GM12878 (cell line): ENCODE measurements around the gene BTBD8. TPM values are rescaled to one million over a fixed set of nuclear protein-coding genes. Genes with fewer than 3 reads are reported as not detected.

Experiments used
- ATAC-seq: fragments of 200-7000 bp; cut with Tn5 transposase; 3 replicates; pipeline ENCODE4 v1.9.1; 2020; ENCODE audit warnings: mild to moderate bottlenecking, moderate library complexity
- BruUV-seq: library from RNA; stranded (reverse); fragments of 400-500 nt; replicated peaks from 2 replicates; lab custom pipeline; 2021; lab: Mats Ljungman, UMichigan
- CTCF ChIA-PET: fragments of 300-600 bp; sonication (Branson Sonifier 250); formaldehyde crosslinking; extraction: SDS; loops from one replicate; lab custom pipeline; 2021; ENCODE audit warnings: inconsistent platforms; lab: Yijun Ruan, JAX
- POLR2A ChIA-PET: fragments of 350-600 bp; formaldehyde crosslinking; extraction: SDS; loops from one replicate; lab custom pipeline; 2021; ENCODE audit warnings: inconsistent platforms; lab: Charles Lee
- RAD21 ChIA-PET: fragments of 300-600 bp; sonication (Branson Sonifier 250); formaldehyde crosslinking; loops from one replicate; lab custom pipeline; 2023; ENCODE audit warnings: antibody characterized with exemption; ENCODE audit not compliant: unreplicated experiment; lab: Charles Lee
- SMC1A ChIA-PET: fragments of 300-600 bp; sonication (Branson Sonifier 250); formaldehyde crosslinking; loops from one replicate; lab custom pipeline; 2023; ENCODE audit not compliant: unreplicated experiment, uncharacterized antibody; lab: Charles Lee
- DNase-seq: peaks from one replicate; pipeline ENCODE4 v3.0.0-alpha.2; 2011; ENCODE audit warnings: low read depth, low spot score
- FAIRE-seq: peaks from 3 replicates; lab custom pipeline; 2011; peaks lifted over from hg19 to GRCh38; lab: Jason Lieb, UNC
- H2AFZ ChIP-seq: 2 replicates; pipeline ENCODE4 v1.6.0; 2011; ENCODE audit warnings: low read depth, low read length, control low read depth; ENCODE audit not compliant: control insufficient read depth
- H3K27ac ChIP-seq: 2 replicates; pipeline ENCODE4 v1.5.1; 2011; ENCODE audit warnings: control low read depth; ENCODE audit not compliant: control insufficient read depth, insufficient read depth
- H3K27me3 ChIP-seq, 2 experiments: replicated peaks in 1 of 2; 2 replicates each; pipeline versions ENCODE4 v1.6.0 to v1.6.1; 2011; ENCODE audit warnings: low read length in 1 of 2; ENCODE audit not compliant: control insufficient read depth in 2 of 2, insufficient read depth in 2 of 2
- H3K36me3 ChIP-seq, 2 experiments: 2 replicates each; pipeline ENCODE4 v1.5.1; 2011; ENCODE audit warnings: low read length in 1 of 2; ENCODE audit not compliant: control insufficient read depth in 2 of 2, insufficient read depth in 2 of 2
- H3K4me1 ChIP-seq: 2 replicates; pipeline ENCODE4 v1.6.1; 2011; ENCODE audit warnings: mild to moderate bottlenecking, low read length, moderate library complexity, mixed read lengths; ENCODE audit not compliant: control insufficient read depth, insufficient read depth
- H3K4me2 ChIP-seq: 2 replicates; pipeline ENCODE4 v1.6.0; 2011; ENCODE audit warnings: control low read depth; ENCODE audit not compliant: control insufficient read depth, insufficient read depth
- H3K4me3 ChIP-seq: fragments of 200-600 bp; sonication (generic); 2 replicates; pipeline ENCODE4 v1.5.1; 2016
- H3K79me2 ChIP-seq: 2 replicates; pipeline ENCODE4 v1.6.0; 2011; ENCODE audit warnings: low read length; ENCODE audit not compliant: control insufficient read depth, insufficient read depth
- H3K9ac ChIP-seq: 2 replicates; pipeline ENCODE4 v1.8.0; 2011; ENCODE audit warnings: low read length, control low read depth, mixed read lengths; ENCODE audit not compliant: control insufficient read depth, insufficient read depth
- H3K9me3 ChIP-seq: replicated peaks from 3 replicates; pipeline ENCODE4 v1.5.1; 2011; ENCODE audit warnings: mild to moderate bottlenecking, low read length; ENCODE audit not compliant: control insufficient read depth, insufficient read depth
- H4K20me1 ChIP-seq: 2 replicates; pipeline ENCODE4 v1.6.0; 2011; ENCODE audit not compliant: control insufficient read depth, insufficient read depth
- CEBPB ChIP-seq, 2 experiments: fragments of 150-350 bp in 1 of 2; IDR thresholded peaks; 2 replicates each; pipeline ENCODE4 v1.6.1; 2012 to 2014; ENCODE audit warnings: low read depth in 2 of 2, low read length in 2 of 2, borderline replicate concordance in 1 of 2, inconsistent platforms in 1 of 2
- EED ChIP-seq: sonication (generic); IDR thresholded peaks from 2 replicates; pipeline ENCODE4 v1.6.1; 2016; ENCODE audit warnings: antibody characterized with exemption, low read depth
- EGR1 ChIP-seq, 2 experiments: IDR thresholded peaks; 1 replicate in 1 of 2; 2 replicates in 1 of 2; pipeline ENCODE4 v1.6.1; 2011 to 2012; ENCODE audit warnings: low read depth in 2 of 2, low read length in 2 of 2, borderline replicate concordance in 1 of 2, mild to moderate bottlenecking in 1 of 2, moderate library complexity in 1 of 2
- FOS ChIP-seq: IDR thresholded peaks from 3 replicates; pipeline ENCODE4 v1.6.1; 2011; ENCODE audit warnings: borderline replicate concordance; ENCODE audit not compliant: insufficient read length; ENCODE audit errors: extremely low read depth
- FOXM1 ChIP-seq: IDR thresholded peaks from 2 replicates; pipeline ENCODE4 v1.6.1; 2012; ENCODE audit warnings: low read depth, mild to moderate bottlenecking, inconsistent platforms, low read length, moderate library complexity
- LARP7 ChIP-seq: fragments of 450-650 bp; IDR thresholded peaks from 2 replicates; pipeline ENCODE4 v1.6.1; 2017; ENCODE audit warnings: mild to moderate bottlenecking
- NFYB ChIP-seq: IDR thresholded peaks from 2 replicates; pipeline ENCODE4 v1.6.1; 2011; ENCODE audit warnings: low read depth, mild to moderate bottlenecking, low read length, improper control_type of control experiment, moderate library complexity; ENCODE audit not compliant: insufficient read depth
- RAD51 ChIP-seq: fragments of 450-650 bp; IDR thresholded peaks from 2 replicates; pipeline ENCODE4 v1.6.1; 2016; ENCODE audit warnings: moderate library complexity, mild to moderate bottlenecking, inconsistent platforms
- SMAD1 ChIP-seq: fragments of 450-650 bp; IDR thresholded peaks from 2 replicates; pipeline ENCODE4 v1.6.1; 2018; ENCODE audit warnings: mild to moderate bottlenecking, low read depth; ENCODE audit not compliant: partially characterized antibody
- TARDBP ChIP-seq: IDR thresholded peaks from 2 replicates; pipeline ENCODE4 v1.6.1; 2016; ENCODE audit warnings: borderline replicate concordance
- ZNF622 ChIP-seq: fragments of 450-650 bp; IDR thresholded peaks from 2 replicates; pipeline ENCODE4 v1.6.1; 2017; ENCODE audit warnings: mild to moderate bottlenecking, inconsistent platforms
- WGBS: methylation state at CpG from one replicate; pipeline ENCODE4 v1.1.6; 2016; ENCODE audit warnings: low lambda C conversion rate; ENCODE audit not compliant: insufficient replicate concordance, insufficient coverage; ENCODE audit errors: missing lambda C conversion rate; 5-methylcytosine and 5-hydroxymethylcytosine counted together
- in situ Hi-C: fragments of 300-500 bp; cut with MboI; formaldehyde crosslinking; loops from 9 replicates; pipeline ENCODE4 v1.14.3; 2018; ENCODE audit warnings: mixed read lengths
- intact Hi-C: fragments of 100-400 bp; cut with micrococcal nuclease; formaldehyde crosslinking; loops from one replicate; pipeline ENCODE4 v1.14.2; 2022; ENCODE audit not compliant: unreplicated experiment
- polyA plus RNA-seq, 11 experiments: library from polyadenylated mRNA; depleted of rRNA in 4 of 11; unstranded in 6 of 11; stranded (reverse) in 5 of 11; fragments of >200 nt; fragmentation: Nextera tagmentation in 4 of 11; fragmentation: Illumina TruSeq in 1 of 11; extraction: Ambion mirVana in 4 of 11; extraction: Trizol in 1 of 11; gene quantifications; 1 replicate in 1 of 11; 2 replicates in 10 of 11; pipeline versions ENCODE4 v1.2.1 to v1.2.3, GENCODE V29; 2011 to 2016; ENCODE audit warnings: inconsistent platforms in 2 of 11, missing spikeins in 2 of 11, low read depth in 1 of 11
- total RNA-seq, 4 experiments: library from RNA; depleted of rRNA in 3 of 4; stranded (reverse); fragments of >200 nt in 3 of 4; fragmentation: Illumina TruSeq in 1 of 4; extraction: Trizol in 1 of 4; gene quantifications; 2 replicates each; pipeline versions ENCODE4 v1.2.1 to v1.2.3, GENCODE V29; 2013 to 2021
- TF ChIP-seq, protein P1 (sequence below): fragments of 450-650 bp; IDR thresholded peaks from 2 replicates; pipeline ENCODE4 v1.6.1; 2017; ENCODE audit warnings: mild to moderate bottlenecking
- TF ChIP-seq, protein P2 (sequence below): IDR thresholded peaks from 2 replicates; pipeline ENCODE4 v1.6.1; 2011; ENCODE audit warnings: low read depth, mild to moderate bottlenecking, low read length, moderate library complexity, borderline replicate concordance; ENCODE audit errors: extremely low read depth

BTBD8 gene
- total and polyA plus RNA-seq, 10 of the 15 experiments (the other 5 are each of a cell fraction or from before 2014, with no cell fraction given): 0.07 to 0.32 (median 0.19) TPM; not detected in 1

DNA sequence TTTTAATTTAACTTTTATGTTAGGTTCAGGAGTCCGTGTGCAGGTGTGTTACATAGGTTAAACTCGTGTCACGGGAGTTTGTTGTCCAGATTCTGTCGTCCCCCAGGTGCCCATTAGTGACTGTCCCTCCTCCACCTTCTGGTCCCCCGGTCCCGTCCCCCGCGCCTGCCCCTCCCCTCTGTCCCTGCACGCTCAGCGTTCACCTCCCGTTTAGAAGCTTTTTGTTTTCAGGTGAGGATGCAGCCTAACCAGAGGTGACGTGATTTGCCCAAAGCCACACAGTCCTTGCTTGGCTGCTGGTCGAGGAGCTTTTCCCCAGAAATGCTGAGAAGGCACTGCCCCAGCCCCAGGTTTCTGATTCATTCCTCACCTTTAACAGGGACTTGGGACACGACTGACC is 138.4 kb downstream of the BTBD8 start:
- DNase-seq: no peak
- no peak overlapping the region for H3K9ac ChIP-seq
- H3K4me1 ChIP-seq: no peaks in the 10 kb centered on the region
- no peaks in the 10 kb centered on the region for H3K9me3 ChIP-seq
- no peak overlapping the region for H3K4me3 ChIP-seq
- intact Hi-C loops (no loop called here), in situ Hi-C loops (no loop called here)
- H3K36me3 ChIP-seq: no peaks in the 10 kb centered on the region
- no peak for FAIRE-seq
- no peak overlapping the region for H3K4me2 ChIP-seq
- ChIA-PET RAD21 (no interaction called here), CTCF (no interaction called here), POLR2A (no interaction called here), SMC1A (no interaction called here)
- 28% methylated on average over 7 of the region's 14 CpGs for WGBS
- no peak for TF ChIP-seq EED
- no peak for TF ChIP-seq NFYB
- TF ChIP-seq CEBPB (IDR thresholded peaks at IDR 0.05; ENCODE audit: borderline replicate concordance in 1 of 2, low read depth in 2 of 2, low read length in 2 of 2): no peak
- TF ChIP-seq, protein P1, sequence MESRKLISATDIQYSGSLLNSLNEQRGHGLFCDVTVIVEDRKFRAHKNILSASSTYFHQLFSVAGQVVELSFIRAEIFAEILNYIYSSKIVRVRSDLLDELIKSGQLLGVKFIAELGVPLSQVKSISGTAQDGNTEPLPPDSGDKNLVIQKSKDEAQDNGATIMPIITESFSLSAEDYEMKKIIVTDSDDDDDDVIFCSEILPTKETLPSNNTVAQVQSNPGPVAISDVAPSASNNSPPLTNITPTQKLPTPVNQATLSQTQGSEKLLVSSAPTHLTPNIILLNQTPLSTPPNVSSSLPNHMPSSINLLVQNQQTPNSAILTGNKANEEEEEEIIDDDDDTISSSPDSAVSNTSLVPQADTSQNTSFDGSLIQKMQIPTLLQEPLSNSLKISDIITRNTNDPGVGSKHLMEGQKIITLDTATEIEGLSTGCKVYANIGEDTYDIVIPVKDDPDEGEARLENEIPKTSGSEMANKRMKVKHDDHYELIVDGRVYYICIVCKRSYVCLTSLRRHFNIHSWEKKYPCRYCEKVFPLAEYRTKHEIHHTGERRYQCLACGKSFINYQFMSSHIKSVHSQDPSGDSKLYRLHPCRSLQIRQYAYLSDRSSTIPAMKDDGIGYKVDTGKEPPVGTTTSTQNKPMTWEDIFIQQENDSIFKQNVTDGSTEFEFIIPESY: no peak
- TF ChIP-seq SMAD1: no peak
- no peaks in the 10 kb centered on the region for H3K79me2 ChIP-seq
- H3K27ac ChIP-seq: no peak overlapping the region
- no peak overlapping the region for H2AFZ ChIP-seq
- BruUV-seq: no TSS peak
- H4K20me1 ChIP-seq: no peaks in the 10 kb centered on the region
- H3K27me3 ChIP-seq: no peaks in the 10 kb centered on the region
- no peak for ATAC-seq

GRCh38 chr1:92219028-92219427 is 138.9 kb downstream of the BTBD8 start:
- Histone ChIP-seq H3K9me3 (no peaks in the 10 kb centered on the region), H3K79me2 (no peaks in the 10 kb centered on the region), H3K9ac (no peak overlapping the region), H4K20me1 (no peaks in the 10 kb centered on the region), H3K27ac (no peak overlapping the region), H3K36me3 (no peaks in the 10 kb centered on the region), H3K4me2 (no peak overlapping the region), H3K4me1 (no peaks in the 10 kb centered on the region), H3K27me3 (no peaks in the 10 kb centered on the region), H3K4me3 (no peak overlapping the region), H2AFZ (no peak overlapping the region)
- ChIA-PET POLR2A (no interaction called here), RAD21 (no interaction called here), CTCF (no interaction called here), SMC1A (no interaction called here)
- BruUV-seq: no TSS peak
- ATAC-seq (no peak), DNase-seq (no peak), FAIRE-seq (no peak)
- TF ChIP-seq LARP7: no peak
- no peak for TF ChIP-seq EGR1 (IDR thresholded peaks at IDR 0.05; ENCODE audit: borderline replicate concordance in 1 of 2, low read depth in 2 of 2, low read length in 2 of 2)
- TF ChIP-seq, protein P2, sequence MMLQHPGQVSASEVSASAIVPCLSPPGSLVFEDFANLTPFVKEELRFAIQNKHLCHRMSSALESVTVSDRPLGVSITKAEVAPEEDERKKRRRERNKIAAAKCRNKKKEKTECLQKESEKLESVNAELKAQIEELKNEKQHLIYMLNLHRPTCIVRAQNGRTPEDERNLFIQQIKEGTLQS: no peak
- TF ChIP-seq FOXM1: no peak
- no peak for TF ChIP-seq TARDBP
- no peak for TF ChIP-seq ZNF622
- TF ChIP-seq RAD51: no peak
- TF ChIP-seq FOS: no peak
- intact Hi-C loops: no loop called here
- in situ Hi-C loops: no loop called here
